ENCODE data around the gene VIPR2. TPM values are rescaled to one million over a fixed set of nuclear protein-coding genes. Genes with fewer than 3 reads are reported as not detected.

Gene VIPR2
- total RNA-seq, 4 donors from 2014 or later = 0.38 to 2.4 (median 0.56) TPM

- TF ChIP-seq CTCF (IDR thresholded peaks at IDR 0.05; ENCODE audit: low read depth) = no peak
Observed at GRCh38 chr7:159016591-159016990, 128.1 kb downstream of the VIPR2 start.

GRCh38 chr7:159015454-159016410, 128.9 kb downstream of the VIPR2 start:
- no peak for TF ChIP-seq CTCF (IDR thresholded peaks at IDR 0.05; ENCODE audit: low read depth)

GRCh38 chr7:159015081-159015453, 129.6 kb downstream of the VIPR2 start:
- no peak for TF ChIP-seq CTCF (IDR thresholded peaks at IDR 0.05; ENCODE audit: low read depth)

- no peak for TF ChIP-seq CTCF (IDR thresholded peaks at IDR 0.05; ENCODE audit: low read depth)
Observed at GRCh38 chr7:159014297-159015062, 130.2 kb downstream of the VIPR2 start.

GRCh38 chr7:159013825-159014289, 130.8 kb downstream of the VIPR2 start:
- TF ChIP-seq CTCF (IDR thresholded peaks at IDR 0.05; ENCODE audit: low read depth) = no peak

GRCh38 chr7:159013181-159013690, 131.4 kb downstream of the VIPR2 start:
- TF ChIP-seq CTCF (IDR thresholded peaks at IDR 0.05; ENCODE audit: low read depth) = no peak

All from subcutaneous adipose tissue (tissue), 4 donors.